Mucosa of descending colon (tissue), 3 donors: ENCODE measurements around the gene MTCP1. TPM values are rescaled to one million over a fixed set of nuclear protein-coding genes. Genes with fewer than 3 reads are reported as not detected.
A peak's percentile ranks its signal among the peaks of the same experiment; 100 is the strongest.

Experiments used
- ATAC-seq: fragments of 200-7000 bp; cut with Tn5 transposase; one replicate; pipeline ENCODE4 v1.9.1; 2020; ENCODE audit warnings: mild to moderate bottlenecking, moderate library complexity
- DNase-seq, 3 donors: peaks; one replicate each; pipeline ENCODE4 v3.0.0-alpha.2; 2020
- H3K36me3 ChIP-seq: fragments of 200-600 bp; one replicate; pipeline ENCODE4 v1.8.0; 2021; ENCODE audit warnings: low read depth, mild to moderate bottlenecking
- H3K4me1 ChIP-seq: fragments of 200-600 bp; one replicate; pipeline ENCODE4 v1.8.0; 2021; ENCODE audit warnings: low read depth, mild to moderate bottlenecking
- H3K4me3 ChIP-seq: fragments of 200-600 bp; one replicate; pipeline ENCODE4 v1.8.0; 2021; ENCODE audit warnings: mild to moderate bottlenecking
- H3K9me3 ChIP-seq: fragments of 200-600 bp; one replicate; pipeline ENCODE4 v1.8.0; 2021; ENCODE audit warnings: mild to moderate bottlenecking
- intact Hi-C, 2 donors: fragments of 100-400 bp; cut with DNase I in 1 of 2; cut with micrococcal nuclease in 1 of 2; formaldehyde crosslinking; loops; one replicate each; pipeline versions ENCODE4 v1.11.0 to v1.11.1; 2022; cut with DNase I, micrococcal nuclease
- total RNA-seq, 3 donors: library from RNA; stranded (reverse); fragmentation: NEBNext Ultra II Directional in 2 of 3; extraction: Animal tissue kit (Norgen Biotek cat#: 25700) in 2 of 3; gene quantifications; one replicate each; pipeline versions ENCODE4 v1.2.1 to v1.2.4, GENCODE V29; 2021 to 2023
- TF ChIP-seq, protein P1 (sequence below): fragments of 200-600 bp; IDR thresholded peaks from one replicate; pipeline ENCODE4 v1.8.0; 2022; ENCODE audit warnings: antibody characterized with exemption, mild to moderate bottlenecking
- donor health status: DM: no; HTN: no; CAD: no; lungs with moderate emphysema.
- donor health status: DM: no; HTN: no; CAD: no.
- donor health status: DM: no; HTN: yes; CAD: no.

Gene MTCP1
- total RNA-seq, 3 donors from 2014 or later: 11.7 to 22.3 (median 20.1) TPM

DNA sequence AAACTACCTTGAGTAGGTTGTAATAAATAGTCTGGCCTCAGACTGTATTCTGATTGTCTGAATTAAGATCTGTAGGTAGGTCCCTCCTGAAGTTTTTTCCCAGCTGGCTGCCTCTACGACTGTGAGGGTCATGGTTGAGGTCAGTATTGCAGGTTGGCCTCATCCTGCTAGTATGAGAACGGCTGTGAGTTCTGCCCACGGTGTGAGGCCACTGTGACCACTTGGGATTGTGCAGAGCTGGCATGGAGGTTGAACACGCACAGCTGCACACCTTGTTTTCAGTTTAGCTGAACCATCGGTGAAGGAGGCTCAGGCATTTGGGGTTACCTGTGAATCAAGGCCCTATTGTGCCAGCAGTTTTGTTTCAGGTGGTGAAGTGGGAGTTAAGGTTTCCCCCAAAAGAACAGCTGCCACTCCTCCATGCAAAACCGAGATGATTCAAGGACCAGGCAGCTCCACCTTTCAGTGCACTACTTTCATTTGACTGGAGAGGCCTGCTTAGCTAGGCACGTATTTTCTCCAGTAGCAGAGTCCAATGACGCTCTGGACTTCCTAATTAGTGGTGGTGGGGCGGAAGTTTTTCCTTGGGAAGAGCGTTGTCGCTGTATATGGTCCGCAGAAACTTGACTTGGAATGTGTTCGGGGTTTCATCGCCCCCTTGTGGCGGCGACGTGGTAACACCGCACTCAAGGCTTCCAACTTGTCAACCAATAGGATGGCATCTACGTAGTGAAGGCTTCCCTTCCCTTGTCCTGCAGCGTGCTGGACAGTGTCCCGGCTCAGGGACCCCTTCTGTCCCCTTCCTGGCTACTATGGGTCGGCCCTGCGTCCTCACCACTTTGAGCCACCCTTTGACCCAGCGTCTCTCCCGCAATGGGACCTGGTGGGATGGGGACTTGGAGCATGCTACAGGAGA lies 13.8 kb downstream of the MTCP1 start:
- TF ChIP-seq, protein P1, sequence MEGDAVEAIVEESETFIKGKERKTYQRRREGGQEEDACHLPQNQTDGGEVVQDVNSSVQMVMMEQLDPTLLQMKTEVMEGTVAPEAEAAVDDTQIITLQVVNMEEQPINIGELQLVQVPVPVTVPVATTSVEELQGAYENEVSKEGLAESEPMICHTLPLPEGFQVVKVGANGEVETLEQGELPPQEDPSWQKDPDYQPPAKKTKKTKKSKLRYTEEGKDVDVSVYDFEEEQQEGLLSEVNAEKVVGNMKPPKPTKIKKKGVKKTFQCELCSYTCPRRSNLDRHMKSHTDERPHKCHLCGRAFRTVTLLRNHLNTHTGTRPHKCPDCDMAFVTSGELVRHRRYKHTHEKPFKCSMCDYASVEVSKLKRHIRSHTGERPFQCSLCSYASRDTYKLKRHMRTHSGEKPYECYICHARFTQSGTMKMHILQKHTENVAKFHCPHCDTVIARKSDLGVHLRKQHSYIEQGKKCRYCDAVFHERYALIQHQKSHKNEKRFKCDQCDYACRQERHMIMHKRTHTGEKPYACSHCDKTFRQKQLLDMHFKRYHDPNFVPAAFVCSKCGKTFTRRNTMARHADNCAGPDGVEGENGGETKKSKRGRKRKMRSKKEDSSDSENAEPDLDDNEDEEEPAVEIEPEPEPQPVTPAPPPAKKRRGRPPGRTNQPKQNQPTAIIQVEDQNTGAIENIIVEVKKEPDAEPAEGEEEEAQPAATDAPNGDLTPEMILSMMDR: peak; percentile 28
- Histone ChIP-seq H3K9me3 (no peaks in the 10 kb centered on the region), H3K4me1 (no peaks in the 10 kb centered on the region), H3K36me3 (no peaks in the 10 kb centered on the region), H3K4me3 (no peak overlapping the region)
- intact Hi-C loops: no loop called here
- DNase-seq (peak; percentile 60 to 76 (median 72)), ATAC-seq (peak; percentile 96)

DNA sequence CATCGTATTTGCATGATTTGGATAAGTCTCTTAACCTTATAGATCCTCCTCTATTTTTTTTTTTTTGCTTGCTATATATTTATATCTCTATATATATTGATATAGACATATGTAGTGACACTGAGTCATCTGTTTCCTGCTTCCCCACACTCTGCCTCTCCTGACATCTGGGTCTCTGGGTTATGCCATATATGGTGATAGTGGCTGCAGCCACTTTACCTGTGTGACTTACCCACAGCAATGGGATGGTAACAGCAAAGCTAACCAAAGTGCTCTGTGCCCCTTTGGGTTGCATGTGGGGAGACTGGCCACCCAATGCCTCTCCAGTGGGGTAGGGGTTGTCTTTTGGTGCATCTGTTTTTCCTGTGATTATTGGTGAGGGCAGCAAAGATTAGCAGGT lies 14.5 kb downstream of the MTCP1 start:
- intact Hi-C loops: no loop called here
- ATAC-seq: no peak
- TF ChIP-seq, protein P1: no peak
- H3K36me3 ChIP-seq: no peaks in the 10 kb centered on the region
- DNase-seq: no peak
- no peaks in the 10 kb centered on the region for H3K4me1 ChIP-seq
- no peak overlapping the region for H3K4me3 ChIP-seq
- H3K9me3 ChIP-seq: no peaks in the 10 kb centered on the region

DNA sequence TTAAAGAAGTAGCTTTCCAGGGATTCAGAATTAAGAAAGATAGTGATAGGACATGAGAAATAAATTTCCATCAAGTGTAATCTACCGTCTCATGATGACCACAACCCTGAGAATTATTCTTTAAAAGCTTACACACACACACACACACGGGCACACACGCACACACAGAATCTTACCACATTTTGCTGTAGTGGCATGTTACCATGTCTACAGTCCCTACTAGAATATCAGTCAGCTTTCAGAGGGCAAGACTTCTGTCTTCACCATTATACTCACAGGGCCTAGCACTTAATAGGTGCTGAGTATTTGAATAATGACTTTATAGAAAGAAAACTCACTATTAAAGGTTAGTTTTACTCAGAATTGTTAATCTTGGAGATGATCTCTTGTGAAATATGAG lies 15.4 kb downstream of the MTCP1 start:
- TF ChIP-seq, protein P1: no peak
- Histone ChIP-seq H3K36me3 (no peaks in the 10 kb centered on the region), H3K4me1 (no peaks in the 10 kb centered on the region), H3K9me3 (no peaks in the 10 kb centered on the region), H3K4me3 (no peak overlapping the region)
- ATAC-seq (no peak), DNase-seq (no peak)
- intact Hi-C loops: no loop called here

DNA sequence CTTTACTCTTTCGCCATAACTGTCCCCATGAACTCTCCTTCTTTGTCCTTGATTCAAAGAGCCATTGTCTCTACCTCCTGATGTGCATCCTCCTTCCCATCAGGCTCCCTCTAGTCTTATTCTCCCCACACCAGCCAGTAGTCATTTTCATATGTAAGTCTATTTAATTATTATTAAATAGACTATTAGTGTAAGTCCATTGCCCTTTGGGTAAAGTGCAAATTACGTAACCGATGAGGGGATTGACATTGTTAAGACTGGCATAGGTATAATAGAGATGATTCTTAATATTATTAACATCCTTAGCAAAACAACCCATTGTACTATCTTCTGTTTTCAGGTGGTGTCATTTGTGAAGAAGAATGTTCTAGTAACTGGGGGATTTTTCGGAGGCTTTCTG lies 16.7 kb downstream of the MTCP1 start:
- DNase-seq: no peak
- H3K36me3 ChIP-seq: no peaks in the 10 kb centered on the region
- H3K4me3 ChIP-seq: no peak overlapping the region
- H3K4me1 ChIP-seq: no peaks in the 10 kb centered on the region
- no peak for ATAC-seq
- intact Hi-C loops: no loop called here
- TF ChIP-seq, protein P1: no peak
- no peaks in the 10 kb centered on the region for H3K9me3 ChIP-seq

DNA sequence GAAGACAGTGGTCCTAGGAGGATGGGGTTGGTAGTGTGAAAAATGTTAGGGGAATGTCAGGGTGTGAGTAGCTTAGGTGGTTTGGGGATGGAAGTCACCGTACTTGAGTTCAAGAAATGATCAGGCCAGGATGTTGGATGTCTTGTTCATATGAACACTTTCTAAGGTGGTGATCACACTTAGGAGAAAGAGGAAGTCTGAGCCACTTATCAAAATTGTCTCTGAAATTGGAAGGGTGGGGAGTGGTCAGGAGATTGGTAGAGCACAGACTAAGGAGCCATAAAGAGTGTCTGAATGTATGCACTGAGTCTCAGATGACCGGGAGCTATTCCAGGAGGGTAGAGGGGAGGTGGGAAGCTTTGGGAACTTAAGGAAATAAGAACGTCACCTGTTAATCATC lies 17.3 kb downstream of the MTCP1 start:
- Histone ChIP-seq H3K4me1 (no peaks in the 10 kb centered on the region), H3K4me3 (no peak overlapping the region), H3K36me3 (no peaks in the 10 kb centered on the region), H3K9me3 (no peaks in the 10 kb centered on the region)
- TF ChIP-seq, protein P1: no peak
- DNase-seq (no peak), ATAC-seq (no peak)
- intact Hi-C loops: no loop called here
